Colonic mucosa (tissue), 4 donors: ENCODE results near the gene BRIP1. TPM values are rescaled to one million over a fixed set of nuclear protein-coding genes. Genes with fewer than 3 reads are reported as not detected.

Experiments
- DNase-seq: peaks from one replicate; pipeline ENCODE4 v3.0.0-alpha.2; 2020
- H3K27ac ChIP-seq: fragments of 200-600 bp; one replicate; pipeline ENCODE4 v1.8.0; 2021
- H3K27me3 ChIP-seq: fragments of 200-600 bp; one replicate; pipeline ENCODE4 v1.8.0; 2021
- H3K36me3 ChIP-seq: fragments of 200-600 bp; one replicate; pipeline ENCODE4 v1.8.0; 2021
- H3K4me1 ChIP-seq: fragments of 200-600 bp; one replicate; pipeline ENCODE4 v1.8.0; 2021; ENCODE audit warnings: mild to moderate bottlenecking
- H3K4me3 ChIP-seq: fragments of 200-600 bp; one replicate; pipeline ENCODE4 v1.8.0; 2021
- H3K9ac ChIP-seq, 2 donors: one replicate each; pipeline ENCODE4 v1.7.0; 2013; ENCODE audit warnings: control low read depth in 2 of 2, low read depth in 2 of 2, low read length in 2 of 2
- H3K9me3 ChIP-seq: fragments of 200-600 bp; one replicate; pipeline ENCODE4 v1.8.0; 2021
- intact Hi-C: fragments of 100-400 bp; cut with DNase I; formaldehyde crosslinking; loops from one replicate; pipeline ENCODE4 v1.14.1; 2022
- total RNA-seq, 2 donors: library from RNA; stranded (reverse); fragmentation: NEBNext Ultra II Directional in 1 of 2; extraction: Animal tissue kit (Norgen Biotek cat#: 25700) in 1 of 2; gene quantifications; one replicate each; pipeline ENCODE4 v1.2.1, GENCODE V29; 2021
- TF ChIP-seq, protein P1 (sequence below): fragments of 200-600 bp; IDR thresholded peaks from one replicate; pipeline ENCODE4 v1.8.0; 2022; ENCODE audit warnings: antibody characterized with exemption, mild to moderate bottlenecking
- donor health status: healthy.
- donor health status: DM: no; HTN: no; CAD: no.
- donor health status: DM: no; HTN: no; CAD: no.

The BRIP1 gene
- total RNA-seq, 2 donors from 2014 or later, result 3.3 to 10.1 TPM

DNA sequence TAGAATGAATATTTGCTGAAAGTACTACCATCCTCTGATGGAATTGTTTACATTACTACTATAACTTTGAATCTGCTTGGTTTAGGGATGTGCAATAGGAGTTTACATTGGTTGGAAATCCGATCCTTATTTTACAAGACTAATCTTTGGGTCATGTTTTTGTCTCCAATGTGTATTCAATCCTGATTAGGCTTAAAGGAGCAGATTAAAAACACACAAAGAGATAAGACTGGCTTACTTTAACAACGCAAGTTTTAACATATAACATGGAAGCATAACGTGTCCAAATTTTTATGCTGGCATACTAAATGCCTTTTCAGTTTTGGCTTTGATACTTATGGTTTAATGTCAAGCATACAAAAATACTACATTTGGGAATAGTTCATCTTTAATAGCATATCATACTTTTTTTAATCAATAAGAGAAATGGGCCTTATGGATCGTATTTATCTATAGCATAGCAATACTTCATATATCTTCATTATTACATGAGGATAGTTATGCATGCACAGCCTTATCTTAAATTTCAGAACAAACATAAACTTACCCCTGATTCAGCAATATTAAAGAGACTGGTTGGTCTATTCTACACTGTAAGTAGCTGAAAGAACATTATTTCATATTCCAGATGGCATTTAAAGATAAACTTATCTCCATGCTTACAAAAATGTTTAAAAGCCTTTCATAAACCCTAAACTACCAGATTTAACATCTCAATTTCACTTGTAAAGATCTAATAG lies 202.4 kb downstream of the BRIP1 start:
- TF ChIP-seq, protein P1, sequence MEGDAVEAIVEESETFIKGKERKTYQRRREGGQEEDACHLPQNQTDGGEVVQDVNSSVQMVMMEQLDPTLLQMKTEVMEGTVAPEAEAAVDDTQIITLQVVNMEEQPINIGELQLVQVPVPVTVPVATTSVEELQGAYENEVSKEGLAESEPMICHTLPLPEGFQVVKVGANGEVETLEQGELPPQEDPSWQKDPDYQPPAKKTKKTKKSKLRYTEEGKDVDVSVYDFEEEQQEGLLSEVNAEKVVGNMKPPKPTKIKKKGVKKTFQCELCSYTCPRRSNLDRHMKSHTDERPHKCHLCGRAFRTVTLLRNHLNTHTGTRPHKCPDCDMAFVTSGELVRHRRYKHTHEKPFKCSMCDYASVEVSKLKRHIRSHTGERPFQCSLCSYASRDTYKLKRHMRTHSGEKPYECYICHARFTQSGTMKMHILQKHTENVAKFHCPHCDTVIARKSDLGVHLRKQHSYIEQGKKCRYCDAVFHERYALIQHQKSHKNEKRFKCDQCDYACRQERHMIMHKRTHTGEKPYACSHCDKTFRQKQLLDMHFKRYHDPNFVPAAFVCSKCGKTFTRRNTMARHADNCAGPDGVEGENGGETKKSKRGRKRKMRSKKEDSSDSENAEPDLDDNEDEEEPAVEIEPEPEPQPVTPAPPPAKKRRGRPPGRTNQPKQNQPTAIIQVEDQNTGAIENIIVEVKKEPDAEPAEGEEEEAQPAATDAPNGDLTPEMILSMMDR, result no peak
- no peaks in the 10 kb centered on the region for H3K9me3 ChIP-seq
- intact Hi-C loops, result no loop called here

DNA sequence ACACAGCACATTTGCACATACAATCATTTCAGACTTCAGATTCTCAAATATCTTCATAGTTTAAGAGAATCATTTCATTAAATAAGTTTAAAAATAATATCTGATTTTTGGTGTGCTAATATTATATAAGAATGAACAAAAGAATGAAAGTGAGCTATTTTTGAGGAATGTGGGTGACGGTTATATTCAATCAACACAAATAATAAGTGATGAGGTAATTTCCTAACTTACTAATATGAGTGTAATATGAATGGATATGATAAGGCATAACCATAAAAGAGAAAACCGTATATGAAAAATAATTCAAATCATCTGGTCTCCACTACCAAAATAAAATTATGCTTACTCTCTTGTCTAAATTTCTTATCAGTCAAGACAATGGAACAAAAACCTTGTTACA lies 203.9 kb downstream of the BRIP1 start:
- Histone ChIP-seq H3K36me3 (no peaks in the 10 kb centered on the region), H3K4me1 (no peaks in the 10 kb centered on the region), H3K27ac (no peak overlapping the region), H3K4me3 (no peak overlapping the region), H3K9ac (no peak overlapping the region), H3K9me3 (no peaks in the 10 kb centered on the region), H3K27me3 (no peaks in the 10 kb centered on the region)
- TF ChIP-seq, protein P1, result no peak
- no peak for DNase-seq
- intact Hi-C loops, result no loop called here

More for the DNA sequence above, 202.4 kb downstream of the BRIP1 start:
- DNase-seq, result no peak
- H3K9ac ChIP-seq, result no peak overlapping the region
- H3K36me3 ChIP-seq, result no peaks in the 10 kb centered on the region
- no peaks in the 10 kb centered on the region for H3K4me1 ChIP-seq
- no peak overlapping the region for H3K4me3 ChIP-seq
- H3K27me3 ChIP-seq, result no peaks in the 10 kb centered on the region
- H3K27ac ChIP-seq, result no peak overlapping the region

DNA sequence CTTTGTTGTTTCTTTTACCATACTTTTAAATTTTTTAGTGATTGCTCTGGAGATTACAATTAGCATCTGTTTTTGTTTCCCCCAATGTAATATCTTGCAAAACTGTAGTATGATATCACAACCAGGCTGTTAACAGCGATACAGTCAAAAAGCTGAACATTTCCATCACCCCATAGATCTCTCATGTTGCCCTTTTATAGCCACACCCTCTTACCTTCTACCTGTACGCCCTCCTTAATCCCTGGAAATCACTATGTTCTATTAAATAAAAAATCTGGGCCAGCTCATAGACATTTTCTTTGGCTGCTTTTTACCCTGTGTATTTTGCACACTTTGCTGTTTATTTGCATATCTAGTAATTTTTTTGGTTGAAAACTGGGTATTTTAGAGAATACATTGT lies 205.1 kb downstream of the BRIP1 start:
- H3K4me3 ChIP-seq, result no peak overlapping the region
- TF ChIP-seq, protein P1, result no peak
- intact Hi-C loops, result no loop called here
- H3K4me1 ChIP-seq, result no peaks in the 10 kb centered on the region
- no peak for DNase-seq
- no peak overlapping the region for H3K27ac ChIP-seq
- H3K9me3 ChIP-seq, result no peaks in the 10 kb centered on the region
- H3K9ac ChIP-seq, result no peak overlapping the region
- no peaks in the 10 kb centered on the region for H3K36me3 ChIP-seq
- no peaks in the 10 kb centered on the region for H3K27me3 ChIP-seq

DNA sequence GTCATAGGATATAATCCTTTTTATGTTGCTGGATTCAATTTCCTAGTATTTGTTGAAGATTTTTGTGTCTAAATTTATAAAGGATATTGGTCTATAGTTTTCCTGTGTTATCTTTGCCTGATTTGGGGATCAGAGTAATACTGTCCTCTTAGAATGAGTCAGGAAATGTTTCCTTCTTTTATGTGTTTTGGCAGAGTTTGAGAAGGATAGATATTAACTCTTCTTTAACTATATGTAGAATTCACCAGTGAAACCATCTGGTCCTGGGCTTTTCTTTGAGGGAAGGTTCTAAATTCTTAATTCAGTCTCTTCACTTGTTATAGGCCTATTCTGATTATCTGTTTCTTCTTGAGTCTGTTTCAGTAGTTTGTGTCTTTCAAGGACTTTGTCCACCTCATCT lies 206.0 kb downstream of the BRIP1 start:
- no peaks in the 10 kb centered on the region for H3K9me3 ChIP-seq
- DNase-seq, result no peak
- H3K36me3 ChIP-seq, result no peaks in the 10 kb centered on the region
- no peaks in the 10 kb centered on the region for H3K4me1 ChIP-seq
- no peak overlapping the region for H3K27ac ChIP-seq
- intact Hi-C loops, result no loop called here
- H3K27me3 ChIP-seq, result no peaks in the 10 kb centered on the region
- H3K9ac ChIP-seq, result no peak overlapping the region
- H3K4me3 ChIP-seq, result no peak overlapping the region
- TF ChIP-seq, protein P1, result no peak

DNA sequence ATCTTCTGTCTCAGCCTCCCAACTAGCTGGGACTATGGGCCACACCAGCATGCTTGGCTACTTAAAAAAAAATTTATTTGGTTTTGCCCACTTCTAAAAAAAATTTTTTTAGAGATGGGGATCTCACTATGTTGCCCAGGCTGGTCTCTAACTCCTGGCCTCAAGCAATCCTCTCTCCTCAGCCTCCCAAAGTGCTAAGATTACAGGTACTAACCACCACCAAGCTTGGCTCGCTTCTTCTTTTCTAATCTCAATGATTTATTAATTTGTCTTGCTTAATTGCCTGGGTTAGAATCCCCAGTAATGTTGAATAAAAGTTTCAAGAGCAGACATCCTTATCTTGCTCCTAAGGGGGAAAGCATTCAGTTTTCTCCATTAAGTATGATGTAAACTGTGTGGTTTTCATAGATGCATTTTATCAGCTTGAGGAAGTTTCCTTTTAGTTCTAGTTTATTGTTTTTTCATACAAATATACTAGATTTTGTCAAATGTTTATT lies 206.6 kb downstream of the BRIP1 start:
- no peaks in the 10 kb centered on the region for H3K27me3 ChIP-seq
- H3K9me3 ChIP-seq, result no peaks in the 10 kb centered on the region
- no peak overlapping the region for H3K27ac ChIP-seq
- H3K4me1 ChIP-seq, result no peaks in the 10 kb centered on the region
- DNase-seq, result no peak
- intact Hi-C loops, result no loop called here
- H3K4me3 ChIP-seq, result no peak overlapping the region
- H3K36me3 ChIP-seq, result no peaks in the 10 kb centered on the region
- no peak overlapping the region for H3K9ac ChIP-seq
- TF ChIP-seq, protein P1, result no peak
